CD4-positive, alpha-beta memory T cell (primary cell): Measurements from ENCODE around the gene SLC23A2. TPM values are rescaled to one million over a fixed set of nuclear protein-coding genes. Genes with fewer than 3 reads are reported as not detected.

Source experiments
- CTCF ChIA-PET: fragments of 350-600 bp; sonication (Branson Sonifier 250); formaldehyde crosslinking; loops from one replicate; lab custom pipeline; 2021; ENCODE audit warnings: inconsistent platforms; ENCODE audit not compliant: partially characterized antibody; lab: Charles Lee
- POLR2A ChIA-PET: fragments of 350-600 bp; sonication (Branson Sonifier 250); formaldehyde crosslinking; loops from one replicate; lab custom pipeline; 2021; ENCODE audit not compliant: partially characterized antibody; lab: Charles Lee
- DNase-seq, 5 donors: peaks; one replicate each; pipeline versions ENCODE4 v3.0.0 to v3.0.0-alpha.2; 2020 to 2022; ENCODE audit warnings: mixed read lengths in 1 of 5
- H3K27ac ChIP-seq: one replicate; pipeline ENCODE4 v1.7.0; 2013; ENCODE audit warnings: low read depth, low read length
- H3K27me3 ChIP-seq: 2 replicates; pipeline ENCODE4 v1.7.0; 2013; ENCODE audit warnings: mild to moderate bottlenecking, low read length, moderate library complexity; ENCODE audit not compliant: insufficient read depth
- H3K36me3 ChIP-seq: 2 replicates; pipeline ENCODE4 v1.7.0; 2013; ENCODE audit warnings: mild to moderate bottlenecking, low read length, moderate library complexity; ENCODE audit not compliant: insufficient read depth
- H3K4me1 ChIP-seq: 2 replicates; pipeline ENCODE4 v1.7.0; 2013; ENCODE audit warnings: mild to moderate bottlenecking, low read length, moderate library complexity; ENCODE audit not compliant: insufficient read depth
- H3K4me3 ChIP-seq, 2 donors: one replicate each; pipeline ENCODE4 v1.7.0; 2013; ENCODE audit warnings: low read length in 2 of 2, mild to moderate bottlenecking in 1 of 2
- H3K9me3 ChIP-seq, 2 donors: one replicate each; pipeline ENCODE4 v1.7.0; 2013; ENCODE audit warnings: low read length in 2 of 2, control low read depth in 1 of 2; ENCODE audit not compliant: control insufficient read depth in 1 of 2
- H3K27ac Mint-ChIP-seq, 7 donors: one replicate each; pipeline ENCODE4 v1.8.0; 2020 to 2021; ENCODE audit warnings: mixed read lengths in 7 of 7, mild to moderate bottlenecking in 6 of 7, inconsistent platforms in 3 of 7, moderate library complexity in 3 of 7
- H3K27me3 Mint-ChIP-seq, 2 donors: one replicate each; pipeline ENCODE4 v1.8.0; 2020 to 2021; ENCODE audit warnings: mixed read lengths in 2 of 2
- H3K36me3 Mint-ChIP-seq, 2 donors: one replicate each; pipeline ENCODE4 v1.8.0; 2020 to 2021; ENCODE audit warnings: mixed read lengths in 2 of 2, inconsistent platforms in 1 of 2, mild to moderate bottlenecking in 1 of 2
- H3K4me1 Mint-ChIP-seq, 4 donors: one replicate each; pipeline ENCODE4 v1.8.0; 2020 to 2021; ENCODE audit warnings: mixed read lengths in 4 of 4, mild to moderate bottlenecking in 1 of 4
- H3K4me3 Mint-ChIP-seq, 8 donors: one replicate each; pipeline ENCODE4 v1.8.0; 2020 to 2021; ENCODE audit warnings: mixed read lengths in 8 of 8, mild to moderate bottlenecking in 7 of 8, moderate library complexity in 6 of 8, inconsistent platforms in 3 of 8
- H3K9me3 Mint-ChIP-seq, 8 donors: one replicate each; pipeline ENCODE4 v1.8.0; 2020 to 2021; ENCODE audit warnings: mixed read lengths in 8 of 8, mild to moderate bottlenecking in 5 of 8, inconsistent platforms in 3 of 8, moderate library complexity in 1 of 8
- intact Hi-C: fragments of 100-400 bp; cut with micrococcal nuclease; formaldehyde crosslinking; loops from one replicate; pipeline ENCODE4 v1.15.1; 2023
- polyA plus RNA-seq, 2 donors: library from polyadenylated mRNA; unstranded; fragments of 300-500 nt; fragmentation: Illumina TruSeq; gene quantifications; one replicate each; pipeline ENCODE4 v1.2.3, GENCODE V29; 2021
- total RNA-seq, 2 experiments: library from RNA; stranded (reverse); gene quantifications; one replicate each; pipeline ENCODE4 v1.2.3, GENCODE V29; 2021

SLC23A2 gene
- total and polyA plus RNA-seq, 4 experiments from 2014 or later, result 4.3 to 22.6 (median 16.6) TPM

- intact Hi-C loops, result no loop called here
- peaks cover 34 to 74% (median 49%) of the 10 kb centered on the region in 4 donors for H3K4me1 Mint-ChIP-seq
- no peaks in the 10 kb centered on the region for H3K27me3 ChIP-seq
- peaks cover 37% of the 10 kb centered on the region for H3K4me1 ChIP-seq
- DNase-seq, result no peak
- no peak overlapping the region for H3K27ac ChIP-seq
- ChIA-PET CTCF (interaction anchor here (0.7 to 2.0 kb wide), 3 partner anchors 31 to 295 kb away, joined by 3 to 9 read pairs (median 3); no protein-coding TSS in a partner anchor), POLR2A (interaction anchor here (1.3 to 1.5 kb wide), 2 partner anchors 8 to 10 kb away, joined by 4 read pairs; no protein-coding TSS in a partner anchor)
- no peak overlapping the region for H3K4me3 ChIP-seq
- H3K4me3 Mint-ChIP-seq, result no peak overlapping the region
- H3K9me3 Mint-ChIP-seq, result no peaks in the 10 kb centered on the region
- peaks cover 42 to 47% of the 10 kb centered on the region in 2 donors for H3K36me3 Mint-ChIP-seq
- no peaks in the 10 kb centered on the region for H3K9me3 ChIP-seq
- peak overlapping the region; percentile 57 to 94 (median 76) for H3K27ac Mint-ChIP-seq
- peaks cover 25% of the 10 kb centered on the region for H3K36me3 ChIP-seq
- no peaks in the 10 kb centered on the region for H3K27me3 Mint-ChIP-seq
These were observed 195.5 kb downstream of the SLC23A2 start for GRCh38 chr20:4805663-4806449.

DNA sequence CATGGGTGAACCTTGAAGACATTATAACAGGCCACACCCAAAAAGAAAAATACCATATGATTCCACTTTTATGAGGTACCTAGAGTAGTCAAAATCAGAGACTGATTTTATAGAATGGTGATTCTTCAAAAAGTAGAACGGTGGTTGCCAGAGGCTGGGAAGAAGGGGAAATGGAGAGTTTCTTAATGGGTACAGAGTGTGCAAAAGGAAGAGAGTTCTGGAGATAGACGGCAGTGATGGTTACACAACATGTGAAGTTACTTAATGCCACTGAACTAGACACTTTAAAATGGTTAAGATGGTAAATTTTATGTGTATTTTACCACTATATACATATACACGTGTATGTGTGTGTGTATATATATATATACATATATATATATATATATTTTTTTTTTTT is 198.8 kb downstream of the SLC23A2 start:
- Histone ChIP-seq H3K27ac (no peak overlapping the region), H3K27me3 (no peaks in the 10 kb centered on the region), H3K4me3 (no peak overlapping the region), H3K9me3 (no peaks in the 10 kb centered on the region), H3K4me1 (peaks cover 6% of the 10 kb centered on the region), H3K36me3 (peaks cover 48% of the 10 kb centered on the region)
- Mint-ChIP-seq H3K36me3 (peaks cover 62 to 69% of the 10 kb centered on the region in 2 donors), H3K9me3 (peaks cover 0 to 2% (median 0%) of the 10 kb centered on the region in 8 donors), H3K27me3 (no peaks in the 10 kb centered on the region), H3K4me3 (no peak overlapping the region), H3K27ac (peak overlapping the region in 5 of 7 donors; percentile 4 to 86 (median 31)), H3K4me1 (peaks cover 13 to 45% (median 29%) of the 10 kb centered on the region in 4 donors)
- ChIA-PET CTCF (interaction anchor here (0.5 kb wide), 1 partner anchor 1582 kb away, joined by 3 read pairs; no protein-coding TSS in a partner anchor), POLR2A (interaction anchor here (0.9 to 1.6 kb wide), 3 partner anchors 9 to 12 kb away, joined by 3 to 9 read pairs (median 6); no protein-coding TSS in a partner anchor)
- no peak for DNase-seq
- intact Hi-C loops, result no loop called here

Other genes starting within 250 kb of the SLC23A2 start
- gene RASSF2, start 177.9 kb downstream of the SLC23A2 start, total RNA-seq, result 10 to 100 TPM; 33.9 to 37.1 TPM
- 10 to 100 TPM; 35.2 to 46.0 TPM for gene RASSF2, start 177.9 kb downstream of the SLC23A2 start, polyA plus RNA-seq
- 10 to 100 TPM; 81.6 to 87.3 TPM for gene TMEM230, start 111.6 kb upstream of the SLC23A2 start, total RNA-seq
- 100 to 1,000 TPM; 215 to 248 TPM for gene TMEM230, start 111.6 kb upstream of the SLC23A2 start, polyA plus RNA-seq
- gene PCNA, start 118.4 kb upstream of the SLC23A2 start, total RNA-seq, result 10 to 100 TPM; 60.0 to 60.5 TPM
- 10 to 100 TPM; 68.8 to 71.9 TPM for gene PCNA, start 118.4 kb upstream of the SLC23A2 start, polyA plus RNA-seq
- 10 to 100 TPM; 59.4 to 59.8 TPM for gene CDS2, start 125.5 kb upstream of the SLC23A2 start, total RNA-seq
- gene CDS2, start 125.5 kb upstream of the SLC23A2 start, polyA plus RNA-seq, result 10 to 100 TPM; 53.7 to 57.0 TPM